Activated T-helper 1 cell treated with anti-CD3 and anti-CD28 coated beads, Interleukin-12 subunit alpha, Interleukin-12 subunit beta, Interleukin-2, Interleukin-4 antibody, amounts not matched to agents 30 ng/mL and 10 ng/mL and 1 ng/mL, durations not matched to agents 14 hours and 24 hours and 36 hours (primary cell): Measurements from ENCODE around the gene TNS3. TPM values are rescaled to one million over a fixed set of nuclear protein-coding genes. Genes with fewer than 3 reads are reported as not detected.

Source experiments
- DNase-seq: peaks from one replicate; pipeline ENCODE4 v3.0.0; 2021; ENCODE audit warnings: low spot score
- H3K27ac Mint-ChIP-seq: one replicate; pipeline ENCODE4 v1.8.0; 2021; ENCODE audit warnings: mild to moderate bottlenecking, mixed read lengths
- H3K27me3 Mint-ChIP-seq: one replicate; pipeline ENCODE4 v1.8.0; 2022; ENCODE audit warnings: mild to moderate bottlenecking, moderate library complexity, mixed read lengths; ENCODE audit not compliant: insufficient read depth
- H3K36me3 Mint-ChIP-seq: one replicate; pipeline ENCODE4 v1.8.0; 2021; ENCODE audit warnings: low read depth, mixed read lengths
- H3K4me1 Mint-ChIP-seq: one replicate; pipeline ENCODE4 v1.8.0; 2021; ENCODE audit warnings: low read depth, mixed read lengths
- H3K4me3 Mint-ChIP-seq: one replicate; pipeline ENCODE4 v1.8.0; 2021; ENCODE audit warnings: mild to moderate bottlenecking, moderate library complexity, mixed read lengths
- H3K9me3 Mint-ChIP-seq: one replicate; pipeline ENCODE4 v1.8.0; 2021; ENCODE audit warnings: mixed read lengths
- intact Hi-C: fragments of 100-400 bp; cut with micrococcal nuclease; formaldehyde crosslinking; loops from one replicate; pipeline ENCODE4 v1.15.1; 2024
- total RNA-seq: library from RNA; stranded (reverse); gene quantifications from 2 replicates; pipeline ENCODE4 v1.2.3, GENCODE V29; 2022

Gene TNS3
- 4.1 and 5.8 TPM in 2 replicates for total RNA-seq

DNA sequence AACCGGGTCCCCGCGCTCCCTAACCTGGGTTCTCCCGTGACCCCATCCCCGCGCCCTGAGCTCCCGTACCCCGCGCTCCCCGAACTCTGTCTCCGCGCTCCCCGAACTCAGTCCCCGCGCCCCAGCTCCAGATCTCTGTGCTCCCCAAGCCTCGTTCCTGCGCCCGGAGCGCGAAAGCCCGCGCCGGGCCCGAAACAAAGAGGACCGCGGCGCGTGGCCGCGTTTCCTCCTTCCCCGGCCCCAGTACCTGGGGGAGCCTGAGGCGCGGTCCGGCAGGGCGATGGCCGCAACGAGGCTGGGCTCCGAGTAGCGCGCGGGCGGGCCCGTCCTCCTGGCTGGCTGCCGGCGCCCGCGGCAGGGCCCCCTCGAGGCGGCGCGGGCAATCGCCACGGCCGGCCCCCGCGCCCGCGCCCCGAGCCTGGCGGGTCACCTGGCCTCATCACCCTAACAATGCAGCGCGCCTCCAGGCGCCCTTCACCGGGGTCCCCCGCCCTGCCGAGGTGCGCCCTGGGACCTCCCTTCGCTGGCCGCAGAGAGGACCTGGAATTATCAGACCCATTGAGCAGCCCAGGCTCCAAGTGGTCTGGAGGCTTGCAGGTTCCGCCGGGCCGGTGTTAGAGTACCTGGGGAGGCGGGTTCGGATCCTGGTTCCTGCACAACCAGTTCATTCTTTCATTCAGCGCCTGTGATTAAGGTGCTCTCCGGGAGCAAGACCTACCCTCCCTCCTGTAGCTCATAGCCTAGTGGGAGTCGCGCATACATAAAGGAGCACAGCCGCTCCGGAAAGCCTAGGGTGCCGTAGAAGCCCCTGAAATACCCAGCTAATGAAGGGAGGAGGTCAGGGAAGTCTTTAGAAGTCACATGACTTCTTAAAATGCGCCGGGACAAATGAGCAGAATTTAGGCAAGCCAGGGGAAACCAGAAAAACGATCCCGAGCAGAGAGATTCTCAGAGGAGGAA lies at the start of gene TNS3:
TNS3 (minus strand) TSS at position 308 of the 960 bp plus-strand sequence. CDS start 142,475 bp downstream, outside the sequence.
- Mint-ChIP-seq H3K27me3 (peaks cover 32% of the 10 kb centered on the region), H3K4me1 (peaks cover 9% of the 10 kb centered on the region), H3K4me3 (no peak within 1 kb of the TSS), H3K27ac (no peak within 1 kb of the TSS), H3K9me3 (no peaks in the 10 kb centered on the region), H3K36me3 (no peaks in the 10 kb centered on the region)
- intact Hi-C loops: no loop called here
- no peak for DNase-seq

- H3K27me3 Mint-ChIP-seq: no peaks in the 10 kb centered on the region
Measured at GRCh38 chr7:47631711-47632110, 49.8 kb upstream of the TNS3 start.

GRCh38 chr7:47627580-47628283 lies 45.8 kb upstream of the TNS3 start:
- no peak for DNase-seq
- H3K36me3 Mint-ChIP-seq: no peaks in the 10 kb centered on the region
- no peaks in the 10 kb centered on the region for H3K9me3 Mint-ChIP-seq
- H3K4me3 Mint-ChIP-seq: no peak overlapping the region
- no peaks in the 10 kb centered on the region for H3K27me3 Mint-ChIP-seq
- H3K4me1 Mint-ChIP-seq: no peaks in the 10 kb centered on the region
- no peak overlapping the region for H3K27ac Mint-ChIP-seq
- intact Hi-C loops: no loop called here

More at GRCh38 chr7:47631711-47632110, 49.8 kb upstream of the TNS3 start:
- Mint-ChIP-seq H3K27ac (no peak overlapping the region), H3K36me3 (no peaks in the 10 kb centered on the region), H3K4me3 (no peak overlapping the region), H3K9me3 (no peaks in the 10 kb centered on the region), H3K4me1 (no peaks in the 10 kb centered on the region)
- no peak for DNase-seq
- intact Hi-C loops: no loop called here

- DNase-seq: no peak
- Mint-ChIP-seq H3K36me3 (no peaks in the 10 kb centered on the region), H3K4me1 (no peaks in the 10 kb centered on the region), H3K9me3 (no peaks in the 10 kb centered on the region), H3K27ac (no peak overlapping the region), H3K4me3 (no peak overlapping the region), H3K27me3 (no peaks in the 10 kb centered on the region)
- intact Hi-C loops: no loop called here
Measured at GRCh38 chr7:47625861-47626715, 44.2 kb upstream of the TNS3 start.

DNA sequence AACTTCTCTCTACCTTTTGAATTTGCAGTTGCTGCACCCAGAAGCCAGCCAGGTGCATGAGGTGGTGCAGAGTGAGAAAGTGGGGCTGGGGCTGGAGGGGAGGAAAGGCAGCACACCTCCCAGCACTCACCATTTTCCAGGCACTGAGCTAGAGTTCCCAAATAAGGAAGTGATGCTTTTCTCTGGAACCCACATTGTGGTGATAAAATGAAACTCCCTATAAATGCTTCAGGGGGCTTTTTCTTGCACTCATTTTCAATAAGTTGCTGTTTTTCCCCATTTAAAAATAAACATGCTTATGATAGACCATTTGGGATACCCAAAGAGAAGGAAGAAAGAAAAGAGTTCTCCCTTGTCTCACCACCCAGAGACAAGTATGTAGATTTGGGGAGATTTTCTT lies 42.8 kb upstream of the TNS3 start:
- no peaks in the 10 kb centered on the region for H3K36me3 Mint-ChIP-seq
- H3K27ac Mint-ChIP-seq: no peak overlapping the region
- H3K27me3 Mint-ChIP-seq: no peaks in the 10 kb centered on the region
- no peak for DNase-seq
- H3K4me1 Mint-ChIP-seq: no peaks in the 10 kb centered on the region
- H3K4me3 Mint-ChIP-seq: no peak overlapping the region
- intact Hi-C loops: no loop called here
- no peaks in the 10 kb centered on the region for H3K9me3 Mint-ChIP-seq

- Mint-ChIP-seq H3K4me1 (no peaks in the 10 kb centered on the region), H3K27me3 (no peaks in the 10 kb centered on the region), H3K36me3 (no peaks in the 10 kb centered on the region), H3K27ac (no peak overlapping the region), H3K4me3 (no peak overlapping the region), H3K9me3 (no peaks in the 10 kb centered on the region)
- no peak for DNase-seq
- intact Hi-C loops: no loop called here
Measured at GRCh38 chr7:47622946-47623640, 41.2 kb upstream of the TNS3 start.

GRCh38 chr7:47622586-47622945 lies 40.7 kb upstream of the TNS3 start:
- Mint-ChIP-seq H3K36me3 (no peaks in the 10 kb centered on the region), H3K27ac (no peak overlapping the region), H3K4me1 (no peaks in the 10 kb centered on the region), H3K27me3 (no peaks in the 10 kb centered on the region), H3K4me3 (no peak overlapping the region), H3K9me3 (no peaks in the 10 kb centered on the region)
- intact Hi-C loops: no loop called here
- DNase-seq: no peak

- H3K4me1 Mint-ChIP-seq: no peaks in the 10 kb centered on the region
- no peaks in the 10 kb centered on the region for H3K36me3 Mint-ChIP-seq
- no peak overlapping the region for H3K4me3 Mint-ChIP-seq
- H3K27me3 Mint-ChIP-seq: no peaks in the 10 kb centered on the region
- no peak for DNase-seq
- intact Hi-C loops: no loop called here
- H3K9me3 Mint-ChIP-seq: no peaks in the 10 kb centered on the region
- no peak overlapping the region for H3K27ac Mint-ChIP-seq
Measured at GRCh38 chr7:47621979-47622561, 40.2 kb upstream of the TNS3 start.

DNA sequence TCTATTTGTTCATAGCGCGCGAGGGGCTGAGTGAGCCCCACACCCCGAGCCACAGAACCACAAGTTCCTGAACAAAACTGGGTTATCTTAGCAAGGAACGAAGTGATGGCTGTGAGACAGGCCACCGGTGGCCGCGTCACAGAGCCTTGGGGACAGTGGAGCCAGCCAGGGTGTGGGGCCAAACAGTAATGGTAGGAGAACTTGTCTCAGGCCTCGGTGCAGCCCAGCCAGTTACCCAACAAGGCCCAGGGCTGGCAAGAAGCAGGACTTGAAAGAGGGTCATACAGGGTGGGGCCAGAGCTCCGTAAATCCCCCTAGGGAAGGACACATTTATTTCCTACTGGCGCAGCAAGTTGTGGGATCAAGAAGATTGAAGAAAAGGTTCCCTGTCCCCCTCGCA lies 39.4 kb upstream of the TNS3 start:
- intact Hi-C loops: no loop called here
- Mint-ChIP-seq H3K27me3 (no peaks in the 10 kb centered on the region), H3K4me3 (no peak overlapping the region), H3K36me3 (no peaks in the 10 kb centered on the region), H3K4me1 (no peaks in the 10 kb centered on the region), H3K9me3 (no peaks in the 10 kb centered on the region), H3K27ac (no peak overlapping the region)
- DNase-seq: no peak

GRCh38 chr7:47619806-47620205 lies 37.9 kb upstream of the TNS3 start:
- H3K27ac Mint-ChIP-seq: no peak overlapping the region
- H3K36me3 Mint-ChIP-seq: no peaks in the 10 kb centered on the region
- H3K4me3 Mint-ChIP-seq: no peak overlapping the region
- H3K27me3 Mint-ChIP-seq: no peaks in the 10 kb centered on the region
- H3K4me1 Mint-ChIP-seq: no peaks in the 10 kb centered on the region
- DNase-seq: no peak
- intact Hi-C loops: no loop called here
- H3K9me3 Mint-ChIP-seq: no peaks in the 10 kb centered on the region

DNA sequence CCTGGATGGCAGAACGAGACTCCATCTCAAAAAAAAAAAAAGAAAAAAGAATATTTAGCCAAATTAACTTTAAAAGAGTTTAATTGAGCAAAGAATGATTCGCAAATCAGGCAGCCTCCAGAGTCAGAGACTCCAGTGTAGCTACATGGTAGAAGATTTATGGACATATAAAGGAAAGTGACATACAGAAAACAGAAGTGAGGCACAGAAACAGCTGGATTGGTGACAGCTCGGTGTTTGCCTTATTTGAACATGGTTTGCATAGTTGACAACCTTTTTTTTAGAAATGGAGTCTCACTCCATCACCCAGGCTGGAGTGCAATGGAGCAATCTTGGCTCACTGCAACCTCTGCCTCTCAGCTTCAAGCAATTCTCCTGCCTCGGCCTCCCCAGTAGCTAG lies 35.2 kb upstream of the TNS3 start:
- no peaks in the 10 kb centered on the region for H3K4me1 Mint-ChIP-seq
- no peak overlapping the region for H3K27ac Mint-ChIP-seq
- H3K36me3 Mint-ChIP-seq: no peaks in the 10 kb centered on the region

GRCh38 chr7:47614450-47614849 lies 32.5 kb upstream of the TNS3 start:
- Mint-ChIP-seq H3K36me3 (no peaks in the 10 kb centered on the region), H3K4me3 (no peak overlapping the region), H3K9me3 (no peaks in the 10 kb centered on the region), H3K27me3 (no peaks in the 10 kb centered on the region), H3K4me1 (no peaks in the 10 kb centered on the region), H3K27ac (no peak overlapping the region)
- intact Hi-C loops: no loop called here
- no peak for DNase-seq

More for the DNA sequence above, 35.2 kb upstream of the TNS3 start:
- intact Hi-C loops: no loop called here
- DNase-seq: no peak
- no peaks in the 10 kb centered on the region for H3K27me3 Mint-ChIP-seq
- H3K9me3 Mint-ChIP-seq: no peaks in the 10 kb centered on the region
- H3K4me3 Mint-ChIP-seq: no peak overlapping the region
